ENCODE measurements around the gene CD44. TPM values are rescaled to one million over a fixed set of nuclear protein-coding genes. Genes with fewer than 3 reads are reported as not detected.
"Not testable (repeated sequence)": the region's sequence is repeated elsewhere in the genome, so short reads cannot be mapped to it uniquely, and the experiment has no call there.

The CD44 gene
- total RNA-seq (10 to 100 TPM; 16.5 to 62.1 (median 26.0) TPM), polyA plus RNA-seq (100 to 1,000 TPM in 1 of 2 donors, 1 to 10 TPM in 1; 8.3 to 330 TPM)
- long read RNA-seq, donor 1, full-length matches to known transcripts: 105 of 118 reads
- long read RNA-seq, donor 1, partial matches to known transcripts: 3 of 118 reads
- long read RNA-seq, donor 1, other reads (novel, unspliced or antisense): 10 of 118 reads
- long read RNA-seq, donor 2, full-length matches to known transcripts: 3 of 3 reads
- long read RNA-seq, donor 2, partial matches to known transcripts: 0 of 3 reads
- long read RNA-seq, donor 2, other reads (novel, unspliced or antisense): 0 of 3 reads
- long read RNA-seq, donor 3, full-length matches to known transcripts: 57 of 67 reads
- long read RNA-seq, donor 3, partial matches to known transcripts: 1 of 67 reads
- long read RNA-seq, donor 3, other reads (novel, unspliced or antisense): 9 of 67 reads

DNA sequence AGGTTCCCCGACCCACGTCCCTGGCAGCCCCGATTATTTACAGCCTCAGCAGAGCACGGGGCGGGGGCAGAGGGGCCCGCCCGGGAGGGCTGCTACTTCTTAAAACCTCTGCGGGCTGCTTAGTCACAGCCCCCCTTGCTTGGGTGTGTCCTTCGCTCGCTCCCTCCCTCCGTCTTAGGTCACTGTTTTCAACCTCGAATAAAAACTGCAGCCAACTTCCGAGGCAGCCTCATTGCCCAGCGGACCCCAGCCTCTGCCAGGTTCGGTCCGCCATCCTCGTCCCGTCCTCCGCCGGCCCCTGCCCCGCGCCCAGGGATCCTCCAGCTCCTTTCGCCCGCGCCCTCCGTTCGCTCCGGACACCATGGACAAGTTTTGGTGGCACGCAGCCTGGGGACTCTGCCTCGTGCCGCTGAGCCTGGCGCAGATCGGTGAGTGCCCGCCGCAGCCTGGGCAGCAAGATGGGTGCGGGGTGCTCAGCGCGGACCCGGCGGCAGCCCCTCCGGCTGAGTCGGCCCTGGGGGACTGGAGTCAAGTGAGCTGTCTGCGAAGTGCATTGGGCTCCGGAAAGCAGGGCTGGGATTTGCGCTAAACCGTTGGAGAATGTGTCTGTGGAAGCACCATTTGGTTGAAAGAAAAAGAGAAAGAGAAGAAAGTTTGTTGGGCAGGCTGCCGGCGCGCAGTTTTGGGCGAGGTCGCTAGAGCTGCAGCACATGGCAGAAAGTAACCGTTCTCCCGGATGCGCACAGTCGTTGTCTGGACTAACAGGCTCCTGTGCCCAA lies at the start of gene CD44:
Gene CD44, plus strand, starts transcription at position 229 of the 779 bp plus-strand sequence. Its CDS starts 133 bp downstream, at position 362.
- H3K27ac ChIP-seq: peak within 1 kb of the TSS; percentile 11 to 49
- no peaks in the 10 kb centered on the region for H3K27me3 ChIP-seq
- H3K4me3 ChIP-seq: peak within 1 kb of the TSS; percentile 88
- peaks cover 4% of the 10 kb centered on the region for H3K4me1 ChIP-seq (ENCODE audit: insufficient read depth)
- DNase-seq: peak; percentile 34 to 51 (median 50)
- H3K9me3 ChIP-seq: no peaks in the 10 kb centered on the region
- intact Hi-C loops (cut with DNase I): no loop called here
- H3K36me3 ChIP-seq: no peaks in the 10 kb centered on the region
- 0 to 1% (median 1%) methylated on average over 54 to 55 of the region's 55 CpGs for WGBS, 3 donors
- TF ChIP-seq, protein P1, sequence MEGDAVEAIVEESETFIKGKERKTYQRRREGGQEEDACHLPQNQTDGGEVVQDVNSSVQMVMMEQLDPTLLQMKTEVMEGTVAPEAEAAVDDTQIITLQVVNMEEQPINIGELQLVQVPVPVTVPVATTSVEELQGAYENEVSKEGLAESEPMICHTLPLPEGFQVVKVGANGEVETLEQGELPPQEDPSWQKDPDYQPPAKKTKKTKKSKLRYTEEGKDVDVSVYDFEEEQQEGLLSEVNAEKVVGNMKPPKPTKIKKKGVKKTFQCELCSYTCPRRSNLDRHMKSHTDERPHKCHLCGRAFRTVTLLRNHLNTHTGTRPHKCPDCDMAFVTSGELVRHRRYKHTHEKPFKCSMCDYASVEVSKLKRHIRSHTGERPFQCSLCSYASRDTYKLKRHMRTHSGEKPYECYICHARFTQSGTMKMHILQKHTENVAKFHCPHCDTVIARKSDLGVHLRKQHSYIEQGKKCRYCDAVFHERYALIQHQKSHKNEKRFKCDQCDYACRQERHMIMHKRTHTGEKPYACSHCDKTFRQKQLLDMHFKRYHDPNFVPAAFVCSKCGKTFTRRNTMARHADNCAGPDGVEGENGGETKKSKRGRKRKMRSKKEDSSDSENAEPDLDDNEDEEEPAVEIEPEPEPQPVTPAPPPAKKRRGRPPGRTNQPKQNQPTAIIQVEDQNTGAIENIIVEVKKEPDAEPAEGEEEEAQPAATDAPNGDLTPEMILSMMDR (IDR thresholded peaks at IDR 0.05): no peak
- TF ChIP-seq POLR2A (IDR thresholded peaks at IDR 0.05) (no peak), EP300 (IDR thresholded peaks at IDR 0.05) (no peak)

DNA sequence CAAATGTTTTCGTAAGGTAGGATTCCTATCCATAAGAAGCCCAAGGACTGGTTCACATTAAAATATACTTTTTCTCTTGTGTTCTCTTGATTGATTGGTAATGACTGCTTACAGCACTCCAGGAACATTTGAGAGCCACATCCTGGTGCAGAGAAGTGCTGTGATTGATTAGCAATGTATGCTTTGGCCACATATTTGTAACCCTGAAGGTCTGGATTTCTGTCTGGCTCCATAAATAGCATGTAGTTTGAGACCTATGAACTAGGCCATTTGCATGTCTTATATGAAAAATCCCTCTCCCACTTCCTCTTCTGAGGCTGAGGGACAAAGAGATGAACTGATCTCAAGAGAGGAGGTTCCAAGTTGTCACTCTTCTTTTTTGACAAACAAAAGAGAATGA lies 49.3 kb upstream of the CD44 start:
- DNase-seq: no peak
- no peaks in the 10 kb centered on the region for H3K27me3 ChIP-seq
- TF ChIP-seq EP300 (IDR thresholded peaks at IDR 0.05) (no peak), POLR2A (IDR thresholded peaks at IDR 0.05) (no peak)
- TF ChIP-seq, protein P1 (IDR thresholded peaks at IDR 0.05): no peak
- no peak overlapping the region for H3K4me3 ChIP-seq
- WGBS, 3 donors: 98 to 100% (median 98%) methylated on average over 1 of the region's 1 CpG
- H3K9me3 ChIP-seq: no peaks in the 10 kb centered on the region
- no peaks in the 10 kb centered on the region for H3K4me1 ChIP-seq (ENCODE audit: insufficient read depth)
- no peak overlapping the region for H3K27ac ChIP-seq
- intact Hi-C loops (cut with DNase I): no loop called here
- H3K36me3 ChIP-seq: no peaks in the 10 kb centered on the region

DNA sequence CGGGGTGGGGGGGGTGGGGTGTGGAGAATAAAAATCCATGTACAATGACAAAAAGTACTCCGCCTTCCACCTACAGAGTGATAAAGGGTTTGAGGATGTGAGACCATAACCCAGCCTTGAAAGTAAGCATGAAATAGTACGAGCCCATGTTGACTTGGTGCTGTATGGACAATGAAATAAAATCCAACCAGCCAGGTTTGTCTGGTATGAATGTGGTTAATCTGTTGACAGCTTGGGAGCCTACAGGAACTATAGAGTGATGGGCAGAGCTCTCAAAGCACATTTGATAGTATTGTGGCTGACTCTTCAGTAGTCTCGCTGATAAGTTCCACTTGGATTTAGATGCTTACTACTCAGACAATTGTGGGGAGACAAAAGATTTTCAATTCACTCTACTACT lies 48.8 kb upstream of the CD44 start:
- 96 to 97% (median 96%) methylated on average over 4 of the region's 4 CpGs for WGBS, 3 donors
- intact Hi-C loops (cut with DNase I): no loop called here
- no peak for DNase-seq
- Histone ChIP-seq H3K4me1 (ENCODE audit: insufficient read depth) (no peaks in the 10 kb centered on the region), H3K27ac (no peak overlapping the region), H3K9me3 (no peaks in the 10 kb centered on the region), H3K36me3 (no peaks in the 10 kb centered on the region), H3K4me3 (no peak overlapping the region), H3K27me3 (no peaks in the 10 kb centered on the region)
- TF ChIP-seq EP300 (IDR thresholded peaks at IDR 0.05): no peak
- TF ChIP-seq POLR2A (IDR thresholded peaks at IDR 0.05): no peak
- TF ChIP-seq, protein P1 (IDR thresholded peaks at IDR 0.05): no peak

DNA sequence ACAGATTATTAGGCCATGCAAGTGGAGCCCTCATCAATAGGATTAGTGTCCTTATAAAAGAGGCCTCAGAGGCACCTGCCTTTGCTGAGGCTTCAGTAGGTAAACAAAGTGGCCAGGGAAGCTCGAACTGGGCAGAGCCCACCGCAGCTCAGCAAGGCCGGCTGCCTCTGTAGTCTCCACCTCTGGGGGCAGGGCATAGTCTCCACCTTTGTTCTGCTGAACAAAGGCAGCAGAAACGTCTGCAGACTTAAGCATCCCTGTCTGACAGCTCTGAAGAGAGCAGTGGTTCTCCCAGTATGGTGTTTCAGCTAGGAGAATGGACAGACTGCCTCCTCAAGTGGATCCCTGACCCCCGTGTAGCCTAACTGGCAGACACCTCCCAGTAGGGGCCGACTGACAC lies 48.0 kb upstream of the CD44 start:
- 74 to 88% (median 79%) methylated on average over 6 of the region's 6 CpGs for WGBS, 3 donors
- intact Hi-C loops (cut with DNase I): not testable (repeated sequence)

More for the DNA sequence above, 48.0 kb upstream of the CD44 start:
- H3K27ac ChIP-seq; H3K4me3 ChIP-seq; H3K9me3 ChIP-seq; H3K4me1 ChIP-seq (ENCODE audit: insufficient read depth); H3K36me3 ChIP-seq; H3K27me3 ChIP-seq; DNase-seq: not testable (repeated sequence)

Measured in ovary (tissue), 10 donors.